ENCODE data around the gene DGKQ. TPM values are rescaled to one million over a fixed set of nuclear protein-coding genes. Genes with fewer than 3 reads are reported as not detected.

The DGKQ gene
- polyA plus RNA-seq, 1 experiment = 4.5 TPM

GRCh38 chr4:964346-965025 lies 8.9 kb downstream of the DGKQ start:
- CTCF ChIA-PET = no interaction called here

GRCh38 chr4:963276-964225 lies 9.8 kb downstream of the DGKQ start:
- DNase-seq (ENCODE audit: low read depth, low spot score) = no peak
- POLR2A ChIA-PET = no interaction called here
- no peak overlapping the region for H3K4me3 ChIP-seq (ENCODE audit: low read depth, low read length)
- TF ChIP-seq CTCF (IDR thresholded peaks at IDR 0.05; ENCODE audit: low read depth, low read length) = no peak
- CTCF ChIA-PET = no interaction called here
- H3K9me3 ChIP-seq (ENCODE audit: control insufficient read depth, insufficient read depth, low read length) = no peaks in the 10 kb centered on the region; the same call in 1 of the 2 replicates
- no peak overlapping the region for H3K27ac ChIP-seq (ENCODE audit: low read depth, low read length)
- H3K27me3 ChIP-seq (ENCODE audit: control insufficient read depth, insufficient read depth, low read length) = no peaks in the 10 kb centered on the region

More at GRCh38 chr4:964346-965025, 8.9 kb downstream of the DGKQ start:
- no peak overlapping the region for H3K4me3 ChIP-seq (ENCODE audit: low read depth, low read length)
- POLR2A ChIA-PET = no interaction called here
- H3K27me3 ChIP-seq (ENCODE audit: control insufficient read depth, insufficient read depth, low read length) = no peaks in the 10 kb centered on the region
- DNase-seq (ENCODE audit: low read depth, low spot score) = no peak
- no peaks in the 10 kb centered on the region; the same call in 1 of the 2 replicates for H3K9me3 ChIP-seq (ENCODE audit: control insufficient read depth, insufficient read depth, low read length)
- no peak for TF ChIP-seq CTCF (IDR thresholded peaks at IDR 0.05; ENCODE audit: low read depth, low read length)
- H3K27ac ChIP-seq (ENCODE audit: low read depth, low read length) = no peak overlapping the region

- no peaks in the 10 kb centered on the region for H3K27me3 ChIP-seq (ENCODE audit: control insufficient read depth, insufficient read depth, low read length)
- DNase-seq (ENCODE audit: low read depth, low spot score) = no peak
- no peak overlapping the region for H3K27ac ChIP-seq (ENCODE audit: low read depth, low read length)
- no peak for TF ChIP-seq CTCF (IDR thresholded peaks at IDR 0.05; ENCODE audit: low read depth, low read length)
- ChIA-PET POLR2A (no interaction called here), CTCF (no interaction called here)
- H3K4me3 ChIP-seq (ENCODE audit: low read depth, low read length) = no peak overlapping the region
- H3K9me3 ChIP-seq (ENCODE audit: control insufficient read depth, insufficient read depth, low read length) = no peaks in the 10 kb centered on the region; the same call in 1 of the 2 replicates
Observed at GRCh38 chr4:962231-963208, 10.8 kb downstream of the DGKQ start.

GRCh38 chr4:961351-962230 lies 11.8 kb downstream of the DGKQ start:
- Histone ChIP-seq H3K27ac (ENCODE audit: low read depth, low read length) (no peak overlapping the region), H3K4me3 (ENCODE audit: low read depth, low read length) (no peak overlapping the region), H3K27me3 (ENCODE audit: control insufficient read depth, insufficient read depth, low read length) (no peaks in the 10 kb centered on the region), H3K9me3 (ENCODE audit: control insufficient read depth, insufficient read depth, low read length) (no peaks in the 10 kb centered on the region; the same call in 1 of the 2 replicates)
- POLR2A ChIA-PET = no interaction called here
- CTCF ChIA-PET = no interaction called here
- DNase-seq (ENCODE audit: low read depth, low spot score) = no peak
- TF ChIP-seq CTCF (IDR thresholded peaks at IDR 0.05; ENCODE audit: low read depth, low read length) = no peak
